CD14-positive monocyte (primary cell): ENCODE measurements around the gene E2F2. TPM values are rescaled to one million over a fixed set of nuclear protein-coding genes. Genes with fewer than 3 reads are reported as not detected.

Experiments used
- DNase-seq, 3 donors: peaks; one replicate each; pipeline ENCODE4 v3.0.0-alpha.2; 2011 to 2022
- H2AFZ ChIP-seq: 2 replicates; pipeline ENCODE4 v1.6.0; 2012; ENCODE audit warnings: mild to moderate bottlenecking, low read depth, low read length, inconsistent platforms; ENCODE audit not compliant: insufficient read depth, poor library complexity, severe bottlenecking
- H3K27ac ChIP-seq, 2 donors: 1 replicate in 1 of 2; 2 replicates in 1 of 2; pipeline ENCODE4 v1.5.1; 2012 to 2013; ENCODE audit warnings: low read length in 2 of 2, control low read depth in 1 of 2, inconsistent platforms in 1 of 2, low read depth in 1 of 2, mild to moderate bottlenecking in 1 of 2
- H3K27me3 ChIP-seq, 2 donors: one replicate each; pipeline versions ENCODE4 v1.6.0 to v1.6.1; 2011 to 2013; ENCODE audit warnings: low read length in 2 of 2; ENCODE audit not compliant: control insufficient read depth in 2 of 2, insufficient read depth in 2 of 2
- H3K36me3 ChIP-seq, 2 donors: replicated peaks in 1 of 2; 1 replicate in 1 of 2; 2 replicates in 1 of 2; pipeline versions ENCODE4 v1.5.1 to v1.6.1; 2012 to 2013; ENCODE audit warnings: low read length in 2 of 2, control low read depth in 1 of 2, inconsistent platforms in 1 of 2, mild to moderate bottlenecking in 1 of 2; ENCODE audit not compliant: insufficient read depth in 2 of 2, control insufficient read depth in 1 of 2
- H3K4me1 ChIP-seq, 2 donors: 1 replicate in 1 of 2; 2 replicates in 1 of 2; pipeline versions ENCODE4 v1.5.1 to v1.6.1; 2012 to 2013; ENCODE audit warnings: low read length in 2 of 2, control low read depth in 1 of 2, inconsistent platforms in 1 of 2, mild to moderate bottlenecking in 1 of 2, moderate library complexity in 1 of 2; ENCODE audit not compliant: insufficient read depth in 2 of 2, control insufficient read depth in 1 of 2
- H3K4me2 ChIP-seq: replicated peaks from 2 replicates; pipeline ENCODE3; 2012; ENCODE audit warnings: low read length, moderate library complexity, mild to moderate bottlenecking; ENCODE audit not compliant: poor library complexity, severe bottlenecking; ENCODE audit errors: extremely low read depth
- H3K4me3 ChIP-seq, 3 experiments: fragments of 200-600 bp in 1 of 3; sonication (generic) in 1 of 3; replicated peaks in 1 of 3; 1 replicate in 2 of 3; 2 replicates in 1 of 3; pipeline ENCODE4 v1.5.1; 2011 to 2013; ENCODE audit warnings: low read length in 3 of 3, mild to moderate bottlenecking in 3 of 3, control low read depth in 2 of 3, low read depth in 2 of 3, inconsistent platforms in 1 of 3, moderate library complexity in 1 of 3
- H3K79me2 ChIP-seq: 2 replicates; pipeline ENCODE4 v1.6.0; 2012; ENCODE audit warnings: mild to moderate bottlenecking, control low read depth, inconsistent platforms, low read length, moderate library complexity; ENCODE audit not compliant: insufficient read depth
- H3K9ac ChIP-seq: 2 replicates; pipeline ENCODE4 v1.6.0; 2017; ENCODE audit warnings: low read length, mild to moderate bottlenecking; ENCODE audit not compliant: insufficient read depth, poor library complexity, severe bottlenecking
- H3K9me3 ChIP-seq, 2 donors: replicated peaks in 1 of 2; 1 replicate in 1 of 2; 2 replicates in 1 of 2; pipeline versions ENCODE4 v1.5.1 to v1.6.1; 2012 to 2013; ENCODE audit warnings: low read length in 2 of 2, control low read depth in 1 of 2; ENCODE audit not compliant: control insufficient read depth in 1 of 2, insufficient read depth in 1 of 2
- H4K20me1 ChIP-seq: 2 replicates; pipeline ENCODE4 v1.6.0; 2012; ENCODE audit warnings: mild to moderate bottlenecking, low read length, control low read depth, moderate library complexity; ENCODE audit not compliant: insufficient read depth
- H3K27ac Mint-ChIP-seq, 7 donors: one replicate each; pipeline ENCODE4 v1.8.0; 2020; ENCODE audit warnings: mild to moderate bottlenecking in 7 of 7, mixed read lengths in 7 of 7, moderate library complexity in 6 of 7, inconsistent platforms in 2 of 7
- H3K27me3 Mint-ChIP-seq, 3 donors: one replicate each; pipeline ENCODE4 v1.8.0; 2021 to 2022; ENCODE audit warnings: low read depth in 3 of 3, mild to moderate bottlenecking in 3 of 3, mixed read lengths in 3 of 3, moderate library complexity in 3 of 3, inconsistent platforms in 1 of 3
- H3K36me3 Mint-ChIP-seq, 2 donors: one replicate each; pipeline ENCODE4 v1.8.0; 2020; ENCODE audit warnings: mixed read lengths in 2 of 2, inconsistent platforms in 1 of 2, mild to moderate bottlenecking in 1 of 2
- H3K4me1 Mint-ChIP-seq: one replicate; pipeline ENCODE4 v1.8.0; 2020; ENCODE audit warnings: mild to moderate bottlenecking, mixed read lengths
- H3K4me3 Mint-ChIP-seq, 2 donors: one replicate each; pipeline ENCODE4 v1.8.0; 2020; ENCODE audit warnings: mild to moderate bottlenecking in 2 of 2, mixed read lengths in 2 of 2, moderate library complexity in 1 of 2
- H3K9me3 Mint-ChIP-seq, 7 donors: one replicate each; pipeline ENCODE4 v1.8.0; 2020 to 2022; ENCODE audit warnings: mixed read lengths in 7 of 7, mild to moderate bottlenecking in 6 of 7, moderate library complexity in 6 of 7, inconsistent platforms in 2 of 7
- WGBS: methylation state at CpG from one replicate; pipeline ENCODE4 v1.1.5; 2013; ENCODE audit warnings: missing lambda C conversion rate; ENCODE audit not compliant: insufficient coverage; 5-methylcytosine and 5-hydroxymethylcytosine counted together
- intact Hi-C, 2 donors: fragments of 100-400 bp; cut with micrococcal nuclease; formaldehyde crosslinking; loops; one replicate each; pipeline versions ENCODE4 v1.15.0 to v1.15.1; 2023
- polyA plus RNA-seq, 3 donors: library from polyadenylated mRNA; depleted of rRNA in 1 of 3; unstranded in 2 of 3; stranded (reverse) in 1 of 3; fragments of 300-500 nt in 2 of 3; fragments of >200 nt in 1 of 3; fragmentation: Illumina TruSeq in 2 of 3; gene quantifications; 1 replicate in 2 of 3; 2 replicates in 1 of 3; pipeline ENCODE4 v1.2.3, GENCODE V29; 2012 to 2021
- TF ChIP-seq, protein P1 (sequence below): fragments of 200-600 bp; IDR thresholded peaks from one replicate; pipeline ENCODE4 v1.8.0; 2022; ENCODE audit warnings: antibody characterized with exemption, mild to moderate bottlenecking

The E2F2 gene
- polyA plus RNA-seq, 3 donors: 0.24 to 4.7 (median 1.8) TPM

DNA sequence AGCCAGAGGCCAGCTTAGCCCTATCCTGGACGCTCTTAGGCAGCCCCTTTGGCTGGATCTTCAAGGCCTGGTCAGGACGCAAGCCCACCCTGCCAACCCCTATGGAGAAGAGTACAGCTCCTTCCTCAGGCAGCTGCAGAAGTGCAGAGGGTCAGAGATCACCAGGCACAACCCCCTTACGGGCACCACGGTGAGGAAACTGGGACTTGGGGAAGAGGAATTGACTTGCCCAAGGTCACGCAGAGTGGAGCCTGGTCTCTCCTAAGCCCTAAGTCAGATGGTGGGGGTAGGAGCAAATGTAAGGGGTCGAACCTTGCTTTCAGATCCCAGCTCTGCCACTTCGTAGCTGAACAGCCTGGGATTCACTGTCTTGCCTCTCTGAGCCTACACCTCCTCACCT is 3.7 kb downstream of the E2F2 start:
- Histone ChIP-seq H4K20me1 (no peaks in the 10 kb centered on the region), H3K4me1 (peaks cover 95 to 99% of the 10 kb centered on the region in 2 donors), H3K9me3 (no peaks in the 10 kb centered on the region), H3K4me3 (peak overlapping the region in 1 of 3 experiments; percentile 93), H2AFZ (no peak overlapping the region), H3K79me2 (peaks cover 85% of the 10 kb centered on the region), H3K36me3 (no peaks in the 10 kb centered on the region), H3K4me2 (peak overlapping the region; percentile 100), H3K9ac (peak overlapping the region; percentile 73), H3K27me3 (no peaks in the 10 kb centered on the region), H3K27ac (peak overlapping the region; percentile 74 to 99)
- H3K9me3 Mint-ChIP-seq: no peaks in the 10 kb centered on the region
- H3K36me3 Mint-ChIP-seq: peaks cover 1 to 9% of the 10 kb centered on the region in 2 donors
- intact Hi-C loops: loop anchor here in 1 of 2 donors (5.0 kb wide), 1 partner anchor 185 kb away; the partner anchor contains the start of gene HNRNPR
- no peaks in the 10 kb centered on the region for H3K27me3 Mint-ChIP-seq
- H3K4me1 Mint-ChIP-seq: peaks cover 90% of the 10 kb centered on the region
- peak; percentile 28 to 56 (median 44) for DNase-seq
- H3K4me3 Mint-ChIP-seq: peak overlapping the region; percentile 82 to 94
- 38% methylated on average over 5 of the region's 7 CpGs for WGBS
- TF ChIP-seq, protein P1, sequence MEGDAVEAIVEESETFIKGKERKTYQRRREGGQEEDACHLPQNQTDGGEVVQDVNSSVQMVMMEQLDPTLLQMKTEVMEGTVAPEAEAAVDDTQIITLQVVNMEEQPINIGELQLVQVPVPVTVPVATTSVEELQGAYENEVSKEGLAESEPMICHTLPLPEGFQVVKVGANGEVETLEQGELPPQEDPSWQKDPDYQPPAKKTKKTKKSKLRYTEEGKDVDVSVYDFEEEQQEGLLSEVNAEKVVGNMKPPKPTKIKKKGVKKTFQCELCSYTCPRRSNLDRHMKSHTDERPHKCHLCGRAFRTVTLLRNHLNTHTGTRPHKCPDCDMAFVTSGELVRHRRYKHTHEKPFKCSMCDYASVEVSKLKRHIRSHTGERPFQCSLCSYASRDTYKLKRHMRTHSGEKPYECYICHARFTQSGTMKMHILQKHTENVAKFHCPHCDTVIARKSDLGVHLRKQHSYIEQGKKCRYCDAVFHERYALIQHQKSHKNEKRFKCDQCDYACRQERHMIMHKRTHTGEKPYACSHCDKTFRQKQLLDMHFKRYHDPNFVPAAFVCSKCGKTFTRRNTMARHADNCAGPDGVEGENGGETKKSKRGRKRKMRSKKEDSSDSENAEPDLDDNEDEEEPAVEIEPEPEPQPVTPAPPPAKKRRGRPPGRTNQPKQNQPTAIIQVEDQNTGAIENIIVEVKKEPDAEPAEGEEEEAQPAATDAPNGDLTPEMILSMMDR: no peak
- peak overlapping the region; percentile 94 to 99 (median 97) for H3K27ac Mint-ChIP-seq

GRCh38 chr1:23526329-23527041 is 4.5 kb downstream of the E2F2 start:
- H3K27me3 Mint-ChIP-seq: no peaks in the 10 kb centered on the region
- peaks cover 4 to 16% of the 10 kb centered on the region in 2 donors for H3K36me3 Mint-ChIP-seq
- Histone ChIP-seq H3K79me2 (peaks cover 88% of the 10 kb centered on the region), H3K9ac (no peak overlapping the region), H3K4me2 (peak overlapping the region; percentile 100), H3K27ac (peak overlapping the region; percentile 74 to 99), H3K4me1 (peaks cover 93 to 99% of the 10 kb centered on the region in 2 donors), H3K36me3 (peaks cover 0 to 7% of the 10 kb centered on the region in 2 donors), H4K20me1 (no peaks in the 10 kb centered on the region), H3K4me3 (peak overlapping the region in 1 of 3 experiments; percentile 93), H3K9me3 (no peaks in the 10 kb centered on the region), H2AFZ (no peak overlapping the region), H3K27me3 (no peaks in the 10 kb centered on the region)
- 93% methylated on average over 6 of the region's 8 CpGs for WGBS
- peaks cover 90% of the 10 kb centered on the region for H3K4me1 Mint-ChIP-seq
- H3K4me3 Mint-ChIP-seq: no peak overlapping the region
- intact Hi-C loops: loop anchor here in 1 of 2 donors (5.0 kb wide), 1 partner anchor 184 kb away; the partner anchor contains the start of gene HNRNPR
- TF ChIP-seq, protein P1: no peak
- peak overlapping the region; percentile 85 to 99 (median 94) for H3K27ac Mint-ChIP-seq
- peaks cover 0 to 2% (median 0%) of the 10 kb centered on the region in 7 donors for H3K9me3 Mint-ChIP-seq
- no peak for DNase-seq
